Measurements from ENCODE around the gene KRTAP4-6. TPM values are rescaled to one million over a fixed set of nuclear protein-coding genes. Genes with fewer than 3 reads are reported as not detected.
"Not testable (repeated sequence)": the region's sequence is repeated elsewhere in the genome, so short reads cannot be mapped to it uniquely, and the experiment has no call there.

The KRTAP4-6 gene
- total and polyA plus RNA-seq, 3 donors from 2014 or later = not detected

DNA sequence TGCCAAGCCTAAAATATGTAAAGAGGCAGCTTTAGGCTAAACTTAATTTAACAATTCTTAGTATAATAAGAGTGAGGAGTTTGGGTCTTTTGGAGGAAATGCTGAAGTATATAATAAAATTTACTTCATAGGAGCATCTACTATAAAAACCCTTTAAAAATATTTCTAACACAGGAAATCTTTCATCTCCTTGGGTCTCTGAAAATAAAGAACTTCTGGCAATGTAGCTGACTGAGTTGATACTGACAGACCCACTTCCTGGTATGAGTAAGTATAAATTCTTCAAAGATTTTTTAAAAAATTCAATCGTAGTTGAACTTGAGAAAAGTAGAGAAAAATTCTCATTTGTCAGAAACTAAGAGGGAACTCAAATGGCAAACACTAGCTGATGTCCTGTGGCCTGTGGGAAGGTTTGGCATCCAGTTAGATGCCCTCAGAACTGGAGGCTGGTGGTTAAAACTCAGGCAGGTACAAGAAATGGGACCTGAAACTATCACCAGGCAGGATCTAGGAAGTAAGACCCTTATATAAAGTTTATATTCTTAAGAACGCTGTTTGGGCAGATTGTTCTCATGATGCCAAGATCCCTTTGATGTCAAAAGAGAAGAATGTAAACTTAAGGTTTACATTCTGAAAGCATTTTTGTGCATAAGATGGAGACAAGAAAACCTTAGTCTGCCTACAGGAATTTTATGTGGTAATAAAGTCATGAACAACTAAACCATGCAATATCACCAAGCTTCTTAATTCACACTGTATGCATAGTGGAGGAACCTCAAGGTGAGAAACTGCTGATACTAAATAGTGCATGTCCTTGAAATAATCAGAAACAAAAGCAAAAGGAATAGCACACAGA lies 6.2 kb downstream of the KRTAP4-6 start:
- Histone ChIP-seq H3K27me3 (no peaks in the 10 kb centered on the region), H3K9me3 (no peaks in the 10 kb centered on the region), H3K4me1 (no peaks in the 10 kb centered on the region), H3K36me3 (ENCODE audit: low read depth, missing control alignments) (no peaks in the 10 kb centered on the region), H3K4me3 (no peak overlapping the region), H3K27ac (no peak overlapping the region)
- DNase-seq = no peak
- 77 to 83% methylated on average over 2 of the region's 2 CpGs for WGBS, 2 donors
- TF ChIP-seq, protein P1, sequence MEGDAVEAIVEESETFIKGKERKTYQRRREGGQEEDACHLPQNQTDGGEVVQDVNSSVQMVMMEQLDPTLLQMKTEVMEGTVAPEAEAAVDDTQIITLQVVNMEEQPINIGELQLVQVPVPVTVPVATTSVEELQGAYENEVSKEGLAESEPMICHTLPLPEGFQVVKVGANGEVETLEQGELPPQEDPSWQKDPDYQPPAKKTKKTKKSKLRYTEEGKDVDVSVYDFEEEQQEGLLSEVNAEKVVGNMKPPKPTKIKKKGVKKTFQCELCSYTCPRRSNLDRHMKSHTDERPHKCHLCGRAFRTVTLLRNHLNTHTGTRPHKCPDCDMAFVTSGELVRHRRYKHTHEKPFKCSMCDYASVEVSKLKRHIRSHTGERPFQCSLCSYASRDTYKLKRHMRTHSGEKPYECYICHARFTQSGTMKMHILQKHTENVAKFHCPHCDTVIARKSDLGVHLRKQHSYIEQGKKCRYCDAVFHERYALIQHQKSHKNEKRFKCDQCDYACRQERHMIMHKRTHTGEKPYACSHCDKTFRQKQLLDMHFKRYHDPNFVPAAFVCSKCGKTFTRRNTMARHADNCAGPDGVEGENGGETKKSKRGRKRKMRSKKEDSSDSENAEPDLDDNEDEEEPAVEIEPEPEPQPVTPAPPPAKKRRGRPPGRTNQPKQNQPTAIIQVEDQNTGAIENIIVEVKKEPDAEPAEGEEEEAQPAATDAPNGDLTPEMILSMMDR (IDR thresholded peaks at IDR 0.05) = no peak
- TF ChIP-seq POLR2A (IDR thresholded peaks at IDR 0.05) = no peak
- intact Hi-C loops (cut with DNase I; ENCODE audit: low total_unique reads) = no loop called here

DNA sequence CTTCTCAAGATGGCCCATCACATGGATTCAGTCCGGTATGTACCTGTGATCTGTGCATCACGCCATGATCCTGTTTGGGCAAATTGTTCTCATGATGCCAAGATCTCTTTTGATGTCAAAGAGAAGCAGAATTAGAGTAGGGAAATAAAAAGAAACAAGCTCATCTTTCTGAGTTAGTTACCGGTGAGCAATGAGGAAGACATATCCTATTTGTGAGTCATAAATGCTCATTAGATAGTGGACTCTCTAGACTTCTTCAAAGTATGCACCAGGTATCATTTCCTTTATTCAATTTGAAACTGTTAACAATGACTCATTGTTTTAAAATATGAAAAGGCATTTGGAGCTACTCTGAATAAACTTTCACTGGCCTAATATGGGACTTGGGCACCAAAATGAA lies 8.4 kb downstream of the KRTAP4-6 start:
- no peak for DNase-seq
- Histone ChIP-seq H3K9me3 (no peaks in the 10 kb centered on the region), H3K4me1 (no peaks in the 10 kb centered on the region), H3K27me3 (no peaks in the 10 kb centered on the region), H3K36me3 (ENCODE audit: low read depth, missing control alignments) (no peaks in the 10 kb centered on the region), H3K4me3 (no peak overlapping the region), H3K27ac (no peak overlapping the region)
- 88 to 94% methylated on average over 3 of the region's 3 CpGs for WGBS, 2 donors
- intact Hi-C loops (cut with DNase I; ENCODE audit: low total_unique reads) = no loop called here
- no peak for TF ChIP-seq POLR2A (IDR thresholded peaks at IDR 0.05)
- TF ChIP-seq, protein P1 (IDR thresholded peaks at IDR 0.05) = no peak

DNA sequence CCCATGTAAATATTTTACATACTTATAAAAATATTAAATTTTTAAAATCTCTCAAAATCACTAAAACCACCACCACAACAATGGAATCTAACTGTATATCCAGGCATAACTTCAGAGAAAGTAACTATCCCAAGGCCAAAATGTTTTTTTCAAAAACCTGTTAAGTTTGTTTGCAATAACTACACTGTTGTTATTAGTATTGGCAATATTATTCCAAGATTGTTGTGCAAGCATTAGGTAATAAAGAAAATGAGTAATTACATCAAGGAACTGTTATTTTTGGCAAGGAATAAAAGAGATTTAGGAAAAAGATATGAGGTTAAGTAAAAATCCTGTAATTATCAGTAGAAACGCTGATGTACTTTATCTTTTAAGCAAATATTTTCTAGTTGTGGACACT lies 13.0 kb downstream of the KRTAP4-6 start:
- intact Hi-C loops (cut with DNase I; ENCODE audit: low total_unique reads) = no loop called here
- TF ChIP-seq, protein P1 (IDR thresholded peaks at IDR 0.05) = no peak
- no peak for TF ChIP-seq POLR2A (IDR thresholded peaks at IDR 0.05)
- Histone ChIP-seq H3K4me3 (no peak overlapping the region), H3K9me3 (no peaks in the 10 kb centered on the region), H3K36me3 (ENCODE audit: low read depth, missing control alignments) (no peaks in the 10 kb centered on the region), H3K4me1 (no peaks in the 10 kb centered on the region), H3K27me3 (no peaks in the 10 kb centered on the region), H3K27ac (no peak overlapping the region)
- 64 to 71% methylated on average over 1 of the region's 1 CpG for WGBS, 2 donors
- no peak for DNase-seq

DNA sequence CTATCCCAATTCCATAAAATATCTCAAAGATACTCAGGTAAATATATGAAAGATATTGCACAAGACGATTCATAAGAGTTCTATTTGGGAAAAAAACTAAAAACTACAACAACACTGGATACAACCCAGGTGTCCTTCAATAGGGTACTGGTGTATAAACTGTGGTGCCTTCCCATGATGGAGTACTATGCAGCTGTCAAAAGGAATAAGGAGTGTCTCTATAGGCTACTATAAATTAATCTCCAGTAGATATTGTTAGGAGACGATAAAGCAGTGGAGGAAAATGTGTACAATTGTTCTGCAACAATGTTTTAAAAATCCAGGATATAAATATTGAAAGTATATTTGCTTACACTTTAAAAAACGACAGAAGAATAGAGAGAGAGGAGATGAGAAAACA lies 13.9 kb downstream of the KRTAP4-6 start:
- Histone ChIP-seq H3K4me1 (no peaks in the 10 kb centered on the region), H3K9me3 (no peaks in the 10 kb centered on the region), H3K27ac (no peak overlapping the region), H3K4me3 (no peak overlapping the region), H3K36me3 (ENCODE audit: low read depth, missing control alignments) (no peaks in the 10 kb centered on the region), H3K27me3 (no peaks in the 10 kb centered on the region)
- intact Hi-C loops (cut with DNase I; ENCODE audit: low total_unique reads) = no loop called here
- 81 to 90% methylated on average over 3 of the region's 3 CpGs for WGBS, 2 donors
- TF ChIP-seq POLR2A (IDR thresholded peaks at IDR 0.05) = no peak
- TF ChIP-seq, protein P1 (IDR thresholded peaks at IDR 0.05) = no peak
- DNase-seq = no peak

DNA sequence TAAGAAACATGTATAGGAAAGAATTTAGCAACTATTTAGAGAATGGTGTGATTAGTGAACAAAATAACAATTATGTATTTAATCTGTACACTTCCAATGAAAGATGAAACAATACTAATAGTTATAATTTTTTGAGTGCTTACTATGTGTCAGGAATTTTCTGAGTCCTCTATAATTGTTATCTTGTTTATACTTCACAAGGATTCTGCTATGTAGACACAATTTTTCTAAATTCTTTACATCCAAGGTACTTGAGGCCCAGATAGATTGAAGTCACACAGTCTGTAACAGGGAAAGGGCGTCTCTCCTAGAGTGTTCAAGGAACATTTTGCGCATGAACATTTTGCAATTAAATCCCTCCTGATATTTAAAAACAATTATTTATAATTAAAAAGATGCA lies 15.3 kb downstream of the KRTAP4-6 start:
- intact Hi-C loops (cut with DNase I; ENCODE audit: low total_unique reads) = no loop called here
- TF ChIP-seq, protein P1 (IDR thresholded peaks at IDR 0.05) = no peak
- no peak for TF ChIP-seq POLR2A (IDR thresholded peaks at IDR 0.05)
- WGBS, 2 donors = 73 to 89% methylated on average over 2 of the region's 2 CpGs
- H3K27me3 ChIP-seq = no peaks in the 10 kb centered on the region
- no peaks in the 10 kb centered on the region for H3K9me3 ChIP-seq
- H3K27ac ChIP-seq = no peak overlapping the region
- H3K36me3 ChIP-seq (ENCODE audit: low read depth, missing control alignments) = no peaks in the 10 kb centered on the region
- no peak for DNase-seq
- no peaks in the 10 kb centered on the region for H3K4me1 ChIP-seq
- H3K4me3 ChIP-seq = no peak overlapping the region

DNA sequence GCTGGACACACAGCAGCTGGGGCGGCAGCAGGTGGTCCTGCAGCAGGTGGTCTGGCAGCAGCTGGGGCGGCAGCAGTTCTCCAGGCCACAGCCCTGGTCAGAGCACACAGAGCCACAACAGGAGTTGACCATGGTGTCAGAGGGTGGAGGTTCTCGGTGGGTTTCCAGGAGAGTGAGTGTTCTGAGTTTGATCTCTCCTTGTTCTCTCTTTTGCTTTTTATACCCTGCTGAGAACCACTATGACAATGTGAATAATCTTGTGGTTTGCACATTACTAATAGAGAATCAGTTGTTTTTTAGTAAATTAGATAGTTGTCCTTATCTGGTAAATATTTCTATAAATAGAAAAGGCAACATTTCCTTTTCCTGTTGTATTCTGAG lies 16.4 kb downstream of the KRTAP4-6 start, which contains the start of gene KRTAP4-12:
Gene KRTAP4-12, minus strand, starts transcription at position 192 of the 381 bp plus-strand sequence. Its CDS starts 60 bp downstream, at position 132.
- H3K36me3 ChIP-seq (ENCODE audit: low read depth, missing control alignments); H3K27ac ChIP-seq; H3K4me3 ChIP-seq; H3K27me3 ChIP-seq; H3K9me3 ChIP-seq; DNase-seq; intact Hi-C loops (cut with DNase I; ENCODE audit: low total_unique reads); H3K4me1 ChIP-seq: not testable (repeated sequence)
- 75 to 97% methylated on average over 2 to 3 of the region's 3 CpGs for WGBS, 2 donors

DNA sequence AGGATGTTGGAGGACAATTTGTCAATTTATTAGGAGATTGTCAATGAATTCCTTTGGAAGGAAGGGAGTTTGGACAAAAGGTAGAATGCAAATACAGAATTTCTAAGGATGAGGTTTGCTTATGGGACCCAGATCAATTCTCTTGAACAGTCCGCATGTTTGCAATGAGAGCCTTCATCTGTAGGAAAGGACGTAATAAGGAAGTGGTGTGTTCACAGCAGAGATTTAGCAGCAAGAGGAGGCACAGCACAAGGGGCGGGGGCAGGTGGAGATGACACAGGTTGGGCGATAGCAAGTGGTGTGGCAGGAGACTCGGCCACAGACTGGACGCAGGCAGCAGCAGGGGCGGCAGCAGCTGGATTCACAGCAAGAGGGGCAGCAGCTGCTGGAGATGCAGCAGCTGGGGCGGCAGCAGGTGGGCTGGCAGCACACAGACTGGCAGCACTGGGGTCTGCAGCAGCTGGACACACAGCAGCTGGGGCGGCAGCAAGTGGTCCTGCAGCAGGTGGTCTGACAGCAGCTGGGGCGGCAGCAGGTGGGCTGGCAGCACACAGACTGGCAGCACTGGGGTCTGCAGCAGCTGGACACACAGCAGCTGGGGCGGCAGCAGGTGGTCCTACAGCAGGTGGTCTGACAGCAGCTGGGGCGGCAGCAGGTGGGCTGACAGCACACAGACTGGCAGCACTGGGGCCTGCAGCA lies 16.9 kb downstream of the KRTAP4-6 start:
- H3K4me1 ChIP-seq; H3K27me3 ChIP-seq; H3K27ac ChIP-seq; intact Hi-C loops (cut with DNase I; ENCODE audit: low total_unique reads); H3K4me3 ChIP-seq; H3K9me3 ChIP-seq; DNase-seq; H3K36me3 ChIP-seq (ENCODE audit: low read depth, missing control alignments): not testable (repeated sequence)
- WGBS, 2 donors = 84 to 88% methylated on average over 8 to 12 of the region's 12 CpGs
